Kidney epithelial cell (primary cell): ENCODE results near the gene TNFRSF21. TPM values are rescaled to one million over a fixed set of nuclear protein-coding genes. Genes with fewer than 3 reads are reported as not detected.

Source experiments
- DNase-seq: peaks from one replicate; pipeline ENCODE4 v3.0.0-alpha.2; 2010; ENCODE audit warnings: low read depth
- H3K27me3 ChIP-seq: 2 replicates; pipeline ENCODE4 v1.6.0; 2011; ENCODE audit warnings: low read length; ENCODE audit not compliant: control insufficient read depth, insufficient read depth
- H3K36me3 ChIP-seq: 2 replicates; pipeline ENCODE4 v1.5.1; 2011; ENCODE audit warnings: low read length; ENCODE audit not compliant: control insufficient read depth, insufficient read depth
- H3K4me3 ChIP-seq: 2 replicates; pipeline ENCODE4 v1.5.1; 2011; ENCODE audit warnings: low read depth, mild to moderate bottlenecking, control low read depth, low read length
- total RNA-seq: library from RNA; depleted of rRNA; stranded (reverse); fragments of >200 nt; gene quantifications from 2 replicates; pipeline ENCODE4 v1.2.3, GENCODE V29; 2015
- TF ChIP-seq, protein P1 (sequence below): IDR thresholded peaks from 2 replicates; pipeline ENCODE4 v1.5.1; 2011; ENCODE audit warnings: mild to moderate bottlenecking, moderate library complexity, low read length, control low read depth, inconsistent platforms; ENCODE audit not compliant: insufficient read depth, poor library complexity, severe bottlenecking

The TNFRSF21 gene
- total RNA-seq, 1 donor from 2014 or later: 54.6 TPM

- no peak for DNase-seq
- H3K4me3 ChIP-seq: no peak overlapping the region
- H3K27me3 ChIP-seq: no peaks in the 10 kb centered on the region
- TF ChIP-seq, protein P1, sequence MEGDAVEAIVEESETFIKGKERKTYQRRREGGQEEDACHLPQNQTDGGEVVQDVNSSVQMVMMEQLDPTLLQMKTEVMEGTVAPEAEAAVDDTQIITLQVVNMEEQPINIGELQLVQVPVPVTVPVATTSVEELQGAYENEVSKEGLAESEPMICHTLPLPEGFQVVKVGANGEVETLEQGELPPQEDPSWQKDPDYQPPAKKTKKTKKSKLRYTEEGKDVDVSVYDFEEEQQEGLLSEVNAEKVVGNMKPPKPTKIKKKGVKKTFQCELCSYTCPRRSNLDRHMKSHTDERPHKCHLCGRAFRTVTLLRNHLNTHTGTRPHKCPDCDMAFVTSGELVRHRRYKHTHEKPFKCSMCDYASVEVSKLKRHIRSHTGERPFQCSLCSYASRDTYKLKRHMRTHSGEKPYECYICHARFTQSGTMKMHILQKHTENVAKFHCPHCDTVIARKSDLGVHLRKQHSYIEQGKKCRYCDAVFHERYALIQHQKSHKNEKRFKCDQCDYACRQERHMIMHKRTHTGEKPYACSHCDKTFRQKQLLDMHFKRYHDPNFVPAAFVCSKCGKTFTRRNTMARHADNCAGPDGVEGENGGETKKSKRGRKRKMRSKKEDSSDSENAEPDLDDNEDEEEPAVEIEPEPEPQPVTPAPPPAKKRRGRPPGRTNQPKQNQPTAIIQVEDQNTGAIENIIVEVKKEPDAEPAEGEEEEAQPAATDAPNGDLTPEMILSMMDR: no peak
- no peaks in the 10 kb centered on the region for H3K36me3 ChIP-seq
Observed at GRCh38 chr6:47207261-47207660, 102.4 kb downstream of the TNFRSF21 start.

- no peak overlapping the region for H3K4me3 ChIP-seq
- H3K27me3 ChIP-seq: no peaks in the 10 kb centered on the region
- no peak for DNase-seq
- H3K36me3 ChIP-seq: no peaks in the 10 kb centered on the region
- TF ChIP-seq, protein P1: no peak
Observed at GRCh38 chr6:47206626-47207025, 103.1 kb downstream of the TNFRSF21 start.

DNA sequence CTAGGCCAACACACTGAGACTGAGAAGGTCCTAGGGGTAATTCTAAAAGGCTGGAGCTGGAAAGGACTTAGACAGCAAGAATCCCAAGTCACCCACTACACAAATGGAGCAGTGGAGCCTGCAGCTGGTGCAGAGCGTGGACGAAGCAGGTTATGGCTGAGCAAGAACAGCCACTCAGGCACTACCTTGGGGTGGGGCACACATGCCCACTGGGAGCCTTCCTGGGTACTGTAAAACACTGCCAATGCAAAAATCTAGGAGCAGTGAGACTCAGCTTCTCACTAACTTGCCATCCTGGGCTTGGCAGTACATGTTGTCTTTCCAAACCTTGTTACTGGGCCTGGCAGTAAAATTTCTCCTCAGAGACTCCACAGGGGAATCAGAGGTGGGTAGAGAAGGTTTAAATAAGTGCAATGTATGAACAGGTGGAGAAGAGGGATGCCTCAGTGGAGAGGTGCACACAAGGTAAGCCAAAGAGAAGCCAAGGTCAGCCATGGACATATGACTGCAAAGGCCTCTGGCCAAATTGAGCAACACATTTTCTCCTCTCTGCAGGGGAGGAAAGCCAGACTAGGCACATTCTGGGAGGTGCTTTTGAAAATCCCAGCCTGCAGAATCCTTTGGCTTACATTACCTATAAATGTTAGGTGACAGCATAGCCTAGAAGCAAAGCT is 105.6 kb downstream of the TNFRSF21 start:
- no peak for DNase-seq
- Histone ChIP-seq H3K27me3 (no peaks in the 10 kb centered on the region), H3K36me3 (no peaks in the 10 kb centered on the region), H3K4me3 (no peak overlapping the region)
- TF ChIP-seq, protein P1: no peak

GRCh38 chr6:47203266-47203937 is 106.3 kb downstream of the TNFRSF21 start:
- TF ChIP-seq, protein P1: no peak
- Histone ChIP-seq H3K4me3 (no peak overlapping the region), H3K36me3 (no peaks in the 10 kb centered on the region), H3K27me3 (no peaks in the 10 kb centered on the region)
- no peak for DNase-seq

- Histone ChIP-seq H3K4me3 (no peak overlapping the region), H3K36me3 (no peaks in the 10 kb centered on the region), H3K27me3 (no peaks in the 10 kb centered on the region)
- no peak for DNase-seq
- TF ChIP-seq, protein P1: no peak
Observed at GRCh38 chr6:47202644-47203205, 107.0 kb downstream of the TNFRSF21 start.
